GM21786 (cell line): Measurements from ENCODE around the gene RHBDD1.

Experiments used
- ATAC-seq: cut with Tn5 transposase; IDR thresholded peaks from one replicate; pipeline ENCODE4 v1.9.1; 2021; ENCODE audit not compliant: unreplicated experiment

The RHBDD1 gene

DNA sequence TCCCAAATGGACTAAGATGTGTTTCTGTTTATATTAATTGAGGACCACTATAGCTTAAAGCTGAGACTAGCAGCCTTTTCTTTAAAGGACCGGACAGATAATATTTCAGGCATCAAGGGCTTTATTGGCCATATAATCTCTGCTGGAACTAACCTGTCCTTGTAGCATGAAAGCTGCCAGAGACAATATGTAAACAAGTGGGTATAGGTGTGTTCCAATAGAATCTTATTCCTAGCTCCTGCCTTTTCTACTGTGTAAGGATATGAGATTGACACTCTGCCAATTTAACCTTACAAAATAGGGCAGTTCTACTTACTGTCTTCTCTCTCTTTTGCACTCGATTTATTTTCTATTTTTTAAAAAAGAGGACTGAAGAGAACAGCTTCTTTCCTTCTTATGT, 74.0 kb downstream of the RHBDD1 start:
- ATAC-seq: no peak

GRCh38 chr2:226910384-226910783, 74.5 kb downstream of the RHBDD1 start:
- ATAC-seq: no peak

GRCh38 chr2:226911932-226912331, 76.1 kb downstream of the RHBDD1 start:
- ATAC-seq: no peak

DNA sequence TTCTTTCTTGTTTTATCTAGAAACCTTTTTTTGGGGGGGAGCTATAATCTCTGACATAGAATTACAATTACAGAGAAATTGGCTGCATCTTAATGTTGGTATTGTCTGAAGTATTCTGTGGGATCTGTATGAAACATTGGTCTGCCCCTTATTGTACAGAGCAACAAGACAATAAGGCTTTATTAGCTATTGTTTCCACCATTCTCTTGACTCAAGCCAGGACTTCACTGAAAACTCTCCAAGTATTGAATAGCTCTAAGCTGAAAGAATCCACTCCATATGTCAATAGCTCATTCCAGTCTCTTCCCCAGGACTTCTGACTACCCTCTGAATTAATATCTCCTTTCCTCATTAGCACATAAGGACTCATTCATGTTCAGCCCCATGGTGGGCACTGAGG, 77.8 kb downstream of the RHBDD1 start:
- ATAC-seq: no peak

- no peak for ATAC-seq
Observed at GRCh38 chr2:226915846-226916360, 80.0 kb downstream of the RHBDD1 start.

DNA sequence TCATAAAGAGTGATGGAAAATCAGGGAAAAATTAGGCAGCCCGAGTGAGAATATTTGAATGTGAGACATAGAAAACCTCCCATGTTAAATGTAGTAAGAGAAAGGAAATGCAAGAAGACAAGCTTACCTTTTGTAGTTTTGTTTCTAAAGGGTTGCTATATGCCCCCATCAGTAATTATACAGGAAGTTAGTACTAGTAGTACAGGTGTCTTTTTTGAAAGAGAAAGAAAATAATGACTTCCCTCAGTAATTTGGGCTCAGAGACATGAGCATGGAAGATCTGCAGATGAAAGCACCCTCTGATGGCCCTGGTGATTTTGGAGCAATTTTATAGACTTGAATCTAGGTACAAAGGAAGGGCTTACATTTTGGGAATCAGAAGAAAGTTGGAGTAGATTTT, 80.8 kb downstream of the RHBDD1 start:
- peak; percentile 88 for ATAC-seq

DNA sequence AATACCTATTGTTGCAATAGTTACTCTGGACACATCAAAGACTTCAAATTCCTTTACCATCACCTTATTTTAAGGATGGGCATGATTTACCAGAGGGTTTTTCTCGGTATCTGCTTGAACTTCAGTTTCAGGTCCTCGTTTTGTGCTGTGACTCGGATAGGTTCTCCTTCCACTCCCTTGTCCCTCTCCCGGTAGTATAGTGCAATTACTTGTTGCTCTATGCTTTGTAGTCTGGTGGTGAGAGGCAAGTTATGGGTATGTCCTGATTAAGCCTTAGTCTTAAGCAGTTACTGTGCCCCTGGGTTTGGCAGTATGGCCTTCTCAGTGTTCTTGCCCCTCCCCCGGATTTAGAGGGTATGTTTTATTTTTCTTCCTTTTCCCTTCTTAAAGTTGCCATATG, 96.6 kb downstream of the RHBDD1 start:
- ATAC-seq: no peak

GRCh38 chr2:226934546-226935201, 98.8 kb downstream of the RHBDD1 start:
- ATAC-seq: no peak

- ATAC-seq: peak; percentile 83
Observed at GRCh38 chr2:226943862-226944620, 108.2 kb downstream of the RHBDD1 start.

- no peak for ATAC-seq
Observed at GRCh38 chr2:226953206-226953605, 117.4 kb downstream of the RHBDD1 start.

DNA sequence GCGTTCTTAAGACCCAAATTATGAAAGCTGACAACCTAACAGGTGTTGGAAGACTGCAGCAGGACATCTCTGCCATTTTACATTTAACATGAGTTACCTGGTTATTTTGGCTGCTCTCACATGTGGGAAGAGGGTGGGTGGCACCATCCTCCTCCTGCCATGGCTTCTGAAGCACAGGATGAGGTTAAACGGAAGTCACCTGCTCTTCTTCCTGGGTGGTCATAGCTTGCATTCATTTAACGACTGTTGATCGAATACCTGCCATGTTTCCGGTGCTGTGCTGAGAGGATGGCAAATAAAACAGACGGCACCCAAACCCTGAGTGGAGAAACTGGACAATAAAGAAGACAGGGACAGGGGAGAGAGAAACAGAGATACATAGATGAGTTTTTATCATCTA, 118.0 kb downstream of the RHBDD1 start:
- no peak for ATAC-seq

GRCh38 chr2:226956659-226957058, 120.8 kb downstream of the RHBDD1 start:
- no peak for ATAC-seq

DNA sequence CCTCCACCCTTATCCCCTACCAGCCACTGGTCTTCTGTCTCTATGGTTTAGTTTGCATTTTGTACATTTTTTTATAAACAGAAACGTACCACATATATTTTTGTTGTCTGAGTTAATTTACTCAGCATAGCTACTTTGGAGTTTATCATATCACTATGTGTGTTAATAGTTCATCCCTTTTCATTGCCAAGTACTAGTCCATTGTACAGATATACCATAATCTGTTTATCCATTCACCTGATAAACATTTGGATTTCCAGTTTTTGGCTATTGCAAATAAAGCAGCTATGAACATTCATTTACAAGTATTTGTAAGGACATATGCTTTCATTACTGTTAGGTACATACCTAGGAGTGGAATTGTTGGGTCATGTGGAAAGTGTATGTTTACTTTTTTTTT, 123.6 kb downstream of the RHBDD1 start:
- ATAC-seq: no peak

GRCh38 chr2:226962176-226962773, 126.4 kb downstream of the RHBDD1 start:
- ATAC-seq: no peak

DNA sequence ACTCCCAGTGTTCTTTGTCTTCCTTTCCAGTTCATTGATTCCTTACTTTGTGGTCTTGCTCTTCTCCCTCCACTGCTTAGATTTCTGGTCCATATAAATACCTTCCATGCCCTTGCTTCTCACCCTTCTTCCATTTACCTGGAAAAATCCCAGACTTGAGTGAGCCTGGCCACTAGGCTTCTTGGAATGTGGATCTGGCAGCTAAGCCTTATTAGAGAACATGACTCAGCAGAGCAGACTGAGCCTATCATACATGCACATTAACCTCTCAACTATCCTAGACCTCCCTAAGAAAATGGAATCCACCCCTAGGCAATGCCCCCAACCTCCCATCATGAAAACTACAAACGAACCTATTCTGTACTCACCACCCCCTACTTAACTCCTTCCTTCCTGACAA, 127.7 kb downstream of the RHBDD1 start:
- ATAC-seq: no peak

- no peak for ATAC-seq
Observed at GRCh38 chr2:226965376-226965775, 129.5 kb downstream of the RHBDD1 start.

GRCh38 chr2:226969417-226970080, 133.7 kb downstream of the RHBDD1 start:
- ATAC-seq: no peak

DNA sequence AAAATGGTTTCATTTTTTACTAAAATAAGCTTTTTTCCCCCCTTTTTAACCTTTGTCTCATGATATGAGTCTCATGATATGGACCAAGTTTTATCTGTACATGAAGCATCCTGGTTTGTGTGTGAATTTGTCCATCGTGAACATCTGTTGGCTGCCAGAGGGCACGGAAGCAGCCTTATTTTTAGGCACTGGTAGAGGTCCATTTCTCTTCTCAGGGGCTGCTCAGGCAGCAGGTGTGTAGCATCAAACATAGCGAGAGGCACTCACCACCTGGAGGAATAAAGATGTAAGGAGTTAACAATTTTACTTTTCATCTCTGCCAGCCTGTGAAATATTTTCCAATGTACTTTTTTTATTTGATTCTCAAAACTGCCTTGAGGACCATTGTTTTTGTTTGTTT, 134.5 kb downstream of the RHBDD1 start:
- peak; percentile 66 for ATAC-seq

- ATAC-seq: peak; percentile 50
Observed at GRCh38 chr2:226971084-226971483, 135.2 kb downstream of the RHBDD1 start.

DNA sequence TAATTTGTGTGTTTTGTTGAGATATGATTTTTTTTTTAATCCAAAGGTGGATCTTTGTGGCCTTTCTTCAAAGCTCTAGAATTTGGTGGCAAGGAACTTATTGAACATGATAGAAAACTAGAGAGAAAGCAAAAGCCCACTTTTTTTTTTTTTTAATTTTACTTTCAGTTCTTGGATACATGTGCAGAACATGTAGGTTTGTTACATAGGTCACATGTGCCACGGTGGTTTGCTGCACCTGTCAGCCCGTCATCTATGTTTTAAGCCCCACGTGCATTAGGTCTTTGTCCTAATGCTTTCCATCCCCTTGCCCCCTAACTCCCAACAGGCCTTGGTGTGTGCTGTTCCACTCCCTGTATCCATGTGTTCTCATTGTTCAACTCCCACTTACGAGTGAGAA, 135.9 kb downstream of the RHBDD1 start:
- ATAC-seq: peak; percentile 33

GRCh38 chr2:226973816-226974215, 138.0 kb downstream of the RHBDD1 start:
- ATAC-seq: no peak
